GM23248 (cell line): ENCODE measurements around the gene RERE. TPM values are rescaled to one million over a fixed set of nuclear protein-coding genes. Genes with fewer than 3 reads are reported as not detected.

ENCODE experiments used
- DNase-seq: peaks from one replicate; pipeline ENCODE4 v3.0.0-alpha.2; 2015
- H2AFZ ChIP-seq: fragments of 200-600 bp; sonication (generic); 2 replicates; pipeline ENCODE4 v1.6.1; 2016; ENCODE audit warnings: antibody characterized with exemption
- H3F3A ChIP-seq: fragments of 200-600 bp; sonication (generic); 2 replicates; pipeline ENCODE4 v1.6.1; 2016; ENCODE audit warnings: mild to moderate bottlenecking, antibody characterized with exemption, mixed run types; ENCODE audit not compliant: insufficient read depth
- H3K27ac ChIP-seq: fragments of 200-600 bp; sonication (generic); 2 replicates; pipeline ENCODE4 v1.5.1; 2016; ENCODE audit warnings: mild to moderate bottlenecking
- H3K27me3 ChIP-seq: fragments of 200-600 bp; sonication (generic); replicated peaks from 2 replicates; pipeline ENCODE4 v1.6.1; 2016; ENCODE audit warnings: mild to moderate bottlenecking; ENCODE audit not compliant: insufficient read depth
- H3K36me3 ChIP-seq: fragments of 200-600 bp; sonication (generic); 2 replicates; pipeline ENCODE4 v1.6.1; 2016; ENCODE audit warnings: low read depth, mild to moderate bottlenecking
- H3K4me1 ChIP-seq: fragments of 200-600 bp; sonication (generic); 2 replicates; pipeline ENCODE4 v1.6.1; 2016; ENCODE audit warnings: mild to moderate bottlenecking; ENCODE audit not compliant: insufficient read depth
- H3K4me2 ChIP-seq: fragments of 200-600 bp; sonication (generic); one replicate; pipeline ENCODE4 v1.6.1; 2016; ENCODE audit warnings: mild to moderate bottlenecking; ENCODE audit not compliant: unreplicated experiment
- H3K4me3 ChIP-seq: fragments of 200-600 bp; sonication (generic); 2 replicates; pipeline ENCODE4 v1.5.1; 2016; ENCODE audit warnings: mild to moderate bottlenecking
- H3K79me2 ChIP-seq: fragments of 200-600 bp; sonication (generic); 2 replicates; pipeline ENCODE4 v1.6.1; 2016; ENCODE audit warnings: mild to moderate bottlenecking; ENCODE audit not compliant: insufficient read depth
- H3K9ac ChIP-seq: fragments of 200-600 bp; sonication (generic); 2 replicates; pipeline ENCODE4 v1.6.1; 2016; ENCODE audit warnings: mild to moderate bottlenecking
- H3K9me2 ChIP-seq: fragments of 200-600 bp; sonication (generic); 2 replicates; pipeline ENCODE4 v1.6.1; 2016; ENCODE audit warnings: mixed run types, mild to moderate bottlenecking, moderate library complexity; ENCODE audit not compliant: insufficient read depth
- H3K9me3 ChIP-seq: fragments of 200-600 bp; sonication (generic); one replicate; pipeline ENCODE4 v1.6.1; 2017; ENCODE audit warnings: low read depth
- H4K20me1 ChIP-seq: fragments of 200-600 bp; sonication (generic); 2 replicates; pipeline ENCODE4 v1.6.0; 2016; ENCODE audit not compliant: insufficient read depth
- EZH2 ChIP-seq: fragments of 200-600 bp; sonication (generic); IDR thresholded peaks from 2 replicates; pipeline ENCODE4 v1.6.1; 2018; ENCODE audit warnings: antibody characterized with exemption, mild to moderate bottlenecking; ENCODE audit not compliant: insufficient read depth, poor library complexity, severe bottlenecking
- EZH2phosphoT487 ChIP-seq: fragments of 200-600 bp; sonication (generic); IDR thresholded peaks from 2 replicates; pipeline ENCODE4 v1.6.1; 2018; ENCODE audit warnings: antibody characterized with exemption, moderate library complexity, mild to moderate bottlenecking, low read depth; ENCODE audit not compliant: insufficient read depth
- WGBS, 2 experiments: methylation state at CpG; one replicate each; pipeline ENCODE4 v1.1.6; 2015 to 2017; ENCODE audit warnings: low lambda C conversion rate in 2 of 2, low coverage in 1 of 2; ENCODE audit errors: missing lambda C conversion rate in 2 of 2; 5-methylcytosine and 5-hydroxymethylcytosine counted together
- in situ Hi-C: fragments of 300-500 bp; cut with MboI; formaldehyde crosslinking; loops from 2 replicates; pipeline ENCODE4 v1.15.0; 2020
- polyA plus RNA-seq: library from polyadenylated mRNA; unstranded; fragments of >200 nt; fragmentation: Nextera tagmentation; extraction: Ambion mirVana; gene quantifications from 2 replicates; pipeline ENCODE4 v1.2.1, GENCODE V29; 2016
- total RNA-seq: library from RNA; depleted of rRNA; stranded (reverse); fragments of >200 nt; shearing (Covaris generic); gene quantifications from 2 replicates; pipeline ENCODE4 v1.2.3, GENCODE V29; 2014

The RERE gene
- total and polyA plus RNA-seq, 2 experiments from 2014 or later = 26.0 to 26.2 TPM

DNA sequence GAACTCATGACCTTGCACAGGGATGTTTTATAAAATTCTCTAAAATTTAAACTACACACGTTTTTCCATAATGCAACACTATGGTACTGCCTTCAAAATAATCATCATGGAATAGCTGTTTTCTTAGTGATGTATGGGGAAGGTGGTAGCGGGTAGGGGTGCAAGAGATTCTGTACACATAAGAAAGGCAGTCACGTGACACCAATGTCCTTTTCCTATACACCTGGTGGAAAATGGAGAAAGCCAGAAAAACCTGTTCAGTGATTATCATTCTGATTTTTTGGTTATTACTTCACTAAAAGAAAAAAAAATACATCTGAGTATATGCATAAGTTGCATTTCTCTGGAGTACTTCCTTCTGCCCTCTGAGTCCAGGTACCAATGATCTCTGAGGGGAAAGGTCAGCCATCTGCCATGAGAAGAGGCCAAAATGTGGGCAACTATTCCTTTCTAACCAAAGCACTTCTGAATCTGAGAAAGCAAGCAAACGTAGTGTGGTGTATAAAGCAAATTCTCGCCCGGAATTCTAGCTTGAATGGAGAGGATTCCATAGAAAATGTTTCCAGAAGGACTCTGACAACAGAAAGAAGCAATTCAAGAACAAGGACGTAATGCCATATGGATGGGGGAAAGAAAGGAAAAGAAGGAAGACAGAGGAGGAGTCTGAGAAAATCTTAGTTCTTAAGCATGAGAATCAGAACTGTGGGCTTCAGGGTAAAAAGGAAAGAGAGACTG lies 137.3 kb downstream of the RERE start:
- no peak overlapping the region for H2AFZ ChIP-seq
- H4K20me1 ChIP-seq = no peaks in the 10 kb centered on the region
- no peaks in the 10 kb centered on the region for H3K9me2 ChIP-seq
- DNase-seq = no peak
- H3K27ac ChIP-seq = 0 out of 2 replicates have a peak overlapping the region, but pooled peaks have one; percentile 9
- TF ChIP-seq EZH2phosphoT487 (no peak), EZH2 (no peak)
- no peak overlapping the region for H3K9ac ChIP-seq
- no peaks in the 10 kb centered on the region for H3K9me3 ChIP-seq
- WGBS, 2 experiments = 63 to 70% methylated on average over 7 of the region's 7 CpGs
- no peak overlapping the region for H3K4me2 ChIP-seq
- H3K36me3 ChIP-seq = no peaks in the 10 kb centered on the region
- peaks cover 26% of the 10 kb centered on the region for H3K4me1 ChIP-seq
- H3K4me3 ChIP-seq = no peak overlapping the region
- no peaks in the 10 kb centered on the region for H3K27me3 ChIP-seq
- H3F3A ChIP-seq = peaks cover 5% of the 10 kb centered on the region; the same call in 1 of the 2 replicates
- in situ Hi-C loops = no loop called here
- H3K79me2 ChIP-seq = peaks cover 98% of the 10 kb centered on the region

DNA sequence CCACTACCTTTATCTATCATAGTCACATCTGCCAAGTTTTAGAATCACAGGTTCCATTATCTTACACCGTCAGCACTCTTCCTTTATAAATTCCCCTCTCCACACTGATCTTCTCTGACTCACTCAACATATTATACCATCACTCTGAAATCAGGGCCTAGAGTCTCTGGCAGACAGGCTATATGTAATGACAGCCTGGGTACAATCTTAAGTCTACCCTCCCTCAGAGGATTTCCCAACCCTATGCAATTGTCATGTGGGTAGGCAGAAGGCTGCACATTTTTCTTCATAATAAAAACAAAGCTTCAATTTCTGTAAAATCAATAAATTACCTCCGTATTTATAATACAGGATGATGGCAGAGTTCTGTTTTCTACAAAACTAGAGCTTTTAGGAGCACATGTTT lies 138.0 kb downstream of the RERE start:
- peaks cover 5% of the 10 kb centered on the region; the same call in 1 of the 2 replicates for H3F3A ChIP-seq
- H3K27me3 ChIP-seq = no peaks in the 10 kb centered on the region
- TF ChIP-seq EZH2phosphoT487 (no peak), EZH2 (no peak)
- H3K36me3 ChIP-seq = no peaks in the 10 kb centered on the region
- H3K79me2 ChIP-seq = peaks cover 98% of the 10 kb centered on the region
- no peak overlapping the region for H3K4me3 ChIP-seq
- in situ Hi-C loops = no loop called here
- no peaks in the 10 kb centered on the region for H4K20me1 ChIP-seq
- peaks cover 33% of the 10 kb centered on the region for H3K4me1 ChIP-seq
- WGBS, 2 experiments = 16 to 22% methylated on average over 2 of the region's 2 CpGs
- no peak overlapping the region for H3K9ac ChIP-seq
- H3K9me2 ChIP-seq = no peaks in the 10 kb centered on the region
- peak; percentile 60 for DNase-seq
- 0 out of 2 replicates have a peak overlapping the region, but pooled peaks have one; percentile 9 for H3K27ac ChIP-seq
- H3K4me2 ChIP-seq = no peak overlapping the region
- H2AFZ ChIP-seq = no peak overlapping the region
- no peaks in the 10 kb centered on the region for H3K9me3 ChIP-seq

DNA sequence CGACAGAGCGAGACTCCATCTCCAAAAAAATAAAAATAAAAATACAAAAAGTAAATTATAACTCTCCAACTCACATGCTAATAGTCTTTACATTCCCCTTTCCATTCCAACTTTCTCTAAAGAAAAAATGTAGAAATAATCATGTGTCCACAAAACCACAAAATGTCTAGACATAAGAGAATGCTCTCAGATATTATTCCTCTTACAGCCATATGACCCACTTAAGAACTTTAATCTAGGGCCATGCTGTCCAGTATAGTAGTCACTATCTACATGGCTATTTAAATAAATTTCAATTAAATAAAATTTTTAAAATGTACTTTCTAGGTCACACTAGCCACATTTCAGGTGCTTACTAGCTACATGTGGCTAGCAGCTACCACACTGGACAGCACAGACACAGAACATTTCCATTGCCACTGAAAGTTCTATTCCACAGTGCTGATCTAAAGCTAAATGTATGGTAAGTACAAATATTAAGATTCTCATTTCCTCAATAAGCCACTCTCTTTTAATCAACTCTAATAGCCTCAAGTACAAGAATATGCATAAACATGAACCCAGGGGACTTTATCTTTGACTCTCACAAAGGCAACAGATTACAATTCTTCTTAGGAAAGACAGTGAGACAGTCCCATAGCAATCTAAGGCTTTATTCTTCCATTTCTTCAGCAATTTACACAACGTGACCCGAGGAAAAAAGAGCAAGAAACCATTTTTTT lies 138.6 kb downstream of the RERE start:
- peaks cover 98% of the 10 kb centered on the region for H3K79me2 ChIP-seq
- H3K27me3 ChIP-seq = no peaks in the 10 kb centered on the region
- H4K20me1 ChIP-seq = no peaks in the 10 kb centered on the region
- in situ Hi-C loops = no loop called here
- no peak overlapping the region for H3K9ac ChIP-seq
- H3K4me1 ChIP-seq = peaks cover 33% of the 10 kb centered on the region
- TF ChIP-seq EZH2 (no peak), EZH2phosphoT487 (no peak)
- H3K9me3 ChIP-seq = no peaks in the 10 kb centered on the region
- H3K9me2 ChIP-seq = no peaks in the 10 kb centered on the region
- 0 out of 2 replicates have a peak overlapping the region, but pooled peaks have one; percentile 6 for H3K27ac ChIP-seq
- no peaks in the 10 kb centered on the region for H3K36me3 ChIP-seq
- H3K4me2 ChIP-seq = no peak overlapping the region
- H3F3A ChIP-seq = peaks cover 5% of the 10 kb centered on the region; the same call in 1 of the 2 replicates
- H2AFZ ChIP-seq = no peak overlapping the region
- WGBS, 2 experiments = 88 to 90% methylated on average over 4 of the region's 4 CpGs
- no peak for DNase-seq
- H3K4me3 ChIP-seq = no peak overlapping the region

DNA sequence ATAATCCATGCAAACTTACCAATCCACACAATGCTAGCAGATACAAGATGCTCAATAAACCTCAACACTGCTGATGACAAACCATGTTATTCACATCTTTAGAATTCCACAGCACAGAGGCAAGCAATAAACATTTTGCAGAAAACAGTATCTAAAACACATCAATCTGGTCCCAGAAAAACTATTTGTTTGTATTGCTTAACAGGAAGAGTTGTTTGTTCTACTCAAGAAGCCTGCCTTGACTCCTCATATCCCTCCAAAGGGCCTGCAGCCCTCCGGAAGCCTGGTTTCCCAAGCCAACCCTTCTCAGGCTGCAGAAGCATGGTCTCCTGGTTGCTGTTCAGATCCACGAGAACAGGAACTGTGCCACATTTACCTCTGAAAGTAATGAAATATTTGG lies 139.7 kb downstream of the RERE start:
- Histone ChIP-seq H4K20me1 (no peaks in the 10 kb centered on the region), H3K27ac (no peak overlapping the region), H3K36me3 (no peaks in the 10 kb centered on the region), H3K9ac (no peak overlapping the region), H3K79me2 (peaks cover 98% of the 10 kb centered on the region), H3K4me1 (peaks cover 33% of the 10 kb centered on the region), H3K4me3 (no peak overlapping the region), H3F3A (peaks cover 5% of the 10 kb centered on the region; the same call in 1 of the 2 replicates), H3K9me2 (no peaks in the 10 kb centered on the region), H3K4me2 (no peak overlapping the region), H2AFZ (no peak overlapping the region), H3K9me3 (no peaks in the 10 kb centered on the region), H3K27me3 (no peaks in the 10 kb centered on the region)
- no peak for DNase-seq
- in situ Hi-C loops = no loop called here
- 94 to 100% methylated on average over 2 of the region's 2 CpGs for WGBS, 2 experiments
- TF ChIP-seq EZH2 = no peak
- no peak for TF ChIP-seq EZH2phosphoT487
